ENCODE data around the gene SMCO4. TPM values are rescaled to one million over a fixed set of nuclear protein-coding genes. Genes with fewer than 3 reads are reported as not detected.
"Not testable (repeated sequence)": the region's sequence is repeated elsewhere in the genome, so short reads cannot be mapped to it uniquely, and the experiment has no call there.

The SMCO4 gene
- total RNA-seq, 1 donor from 2014 or later = 29.3 TPM

- H3K79me2 ChIP-seq (ENCODE audit: insufficient read depth, low read length) = no peaks in the 10 kb centered on the region
- FAIRE-seq = no peak
- H3K27ac Mint-ChIP-seq (ENCODE audit: unreplicated experiment) = no peak overlapping the region
- H3K27me3 ChIP-seq (ENCODE audit: insufficient read depth, low read length) = no peaks in the 10 kb centered on the region
- H3K9me3 ChIP-seq (ENCODE audit: insufficient read depth, low read depth, low read length) = no peaks in the 10 kb centered on the region
- H3K36me3 ChIP-seq (ENCODE audit: insufficient read depth, low read length) = no peaks in the 10 kb centered on the region
- no peak overlapping the region for H3K27ac ChIP-seq (ENCODE audit: low read depth, low read length)
- no peaks in the 10 kb centered on the region for H3K4me1 ChIP-seq (ENCODE audit: insufficient read depth, low read length)
- peaks cover 2% of the 10 kb centered on the region for H3K27me3 Mint-ChIP-seq (ENCODE audit: low read depth, unreplicated experiment)
- no peak overlapping the region for H3K9ac ChIP-seq (ENCODE audit: low read length)
- DNase-seq (ENCODE audit: low read depth) = no peak
- H4K20me1 ChIP-seq (ENCODE audit: insufficient read depth, low read length) = no peaks in the 10 kb centered on the region
- H3K4me3 ChIP-seq (ENCODE audit: insufficient read depth, low read depth, low read length) = no peak overlapping the region
- H3K4me2 ChIP-seq (ENCODE audit: low read length) = no peak overlapping the region
- no peaks in the 10 kb centered on the region for H3K9me3 Mint-ChIP-seq (ENCODE audit: unreplicated experiment)
- H3K4me3 Mint-ChIP-seq (ENCODE audit: unreplicated experiment) = no peak overlapping the region
- H2AFZ ChIP-seq (ENCODE audit: low read depth, low read length) = no peak overlapping the region
- H3K36me3 Mint-ChIP-seq (ENCODE audit: low read depth, unreplicated experiment) = no peaks in the 10 kb centered on the region
- TF ChIP-seq CTCF (IDR thresholded peaks at IDR 0.05; ENCODE audit: insufficient read depth, low read depth, low read length) (no peak), EZH2 (IDR thresholded peaks at IDR 0.05; ENCODE audit: insufficient read depth, low read length) (no peak)
- peaks cover 27% of the 10 kb centered on the region for H3K4me1 Mint-ChIP-seq (ENCODE audit: low read depth, unreplicated experiment)
These were observed 46.2 kb upstream of the SMCO4 start for GRCh38 chr11:93589347-93589746.

GRCh38 chr11:93587858-93588581 lies 44.8 kb upstream of the SMCO4 start:
- Histone ChIP-seq H4K20me1 (ENCODE audit: insufficient read depth, low read length) (no peaks in the 10 kb centered on the region), H3K27ac (ENCODE audit: low read depth, low read length) (no peak overlapping the region), H3K79me2 (ENCODE audit: insufficient read depth, low read length) (no peaks in the 10 kb centered on the region), H3K4me3 (ENCODE audit: insufficient read depth, low read depth, low read length) (no peak overlapping the region), H3K4me2 (ENCODE audit: low read length) (no peak overlapping the region), H3K36me3 (ENCODE audit: insufficient read depth, low read length) (no peaks in the 10 kb centered on the region), H3K9me3 (ENCODE audit: insufficient read depth, low read depth, low read length) (no peaks in the 10 kb centered on the region), H3K27me3 (ENCODE audit: insufficient read depth, low read length) (no peaks in the 10 kb centered on the region), H3K4me1 (ENCODE audit: insufficient read depth, low read length) (no peaks in the 10 kb centered on the region), H2AFZ (ENCODE audit: low read depth, low read length) (no peak overlapping the region), H3K9ac (ENCODE audit: low read length) (no peak overlapping the region)
- Mint-ChIP-seq H3K36me3 (ENCODE audit: low read depth, unreplicated experiment) (no peaks in the 10 kb centered on the region), H3K27ac (ENCODE audit: unreplicated experiment) (peak overlapping the region; percentile 2), H3K9me3 (ENCODE audit: unreplicated experiment) (no peaks in the 10 kb centered on the region), H3K27me3 (ENCODE audit: low read depth, unreplicated experiment) (peaks cover 2% of the 10 kb centered on the region), H3K4me1 (ENCODE audit: low read depth, unreplicated experiment) (peaks cover 27% of the 10 kb centered on the region), H3K4me3 (ENCODE audit: unreplicated experiment) (no peak overlapping the region)
- DNase-seq (ENCODE audit: low read depth) (no peak), FAIRE-seq (no peak)
- no peak for TF ChIP-seq CTCF (IDR thresholded peaks at IDR 0.05; ENCODE audit: insufficient read depth, low read depth, low read length)
- TF ChIP-seq EZH2 (IDR thresholded peaks at IDR 0.05; ENCODE audit: insufficient read depth, low read length) = no peak

GRCh38 chr11:93587425-93587824 lies 44.2 kb upstream of the SMCO4 start:
- not testable (repeated sequence) for H3K4me1 ChIP-seq (ENCODE audit: insufficient read depth, low read length); H3K36me3 Mint-ChIP-seq (ENCODE audit: low read depth, unreplicated experiment); H3K79me2 ChIP-seq (ENCODE audit: insufficient read depth, low read length); DNase-seq (ENCODE audit: low read depth); H4K20me1 ChIP-seq (ENCODE audit: insufficient read depth, low read length); H3K9ac ChIP-seq (ENCODE audit: low read length); H2AFZ ChIP-seq (ENCODE audit: low read depth, low read length); H3K4me3 Mint-ChIP-seq (ENCODE audit: unreplicated experiment); H3K4me2 ChIP-seq (ENCODE audit: low read length); FAIRE-seq; H3K27ac Mint-ChIP-seq (ENCODE audit: unreplicated experiment); H3K4me3 ChIP-seq (ENCODE audit: insufficient read depth, low read depth, low read length); H3K27me3 Mint-ChIP-seq (ENCODE audit: low read depth, unreplicated experiment); H3K27ac ChIP-seq (ENCODE audit: low read depth, low read length); H3K36me3 ChIP-seq (ENCODE audit: insufficient read depth, low read length); H3K9me3 Mint-ChIP-seq (ENCODE audit: unreplicated experiment); H3K9me3 ChIP-seq (ENCODE audit: insufficient read depth, low read depth, low read length); H3K27me3 ChIP-seq (ENCODE audit: insufficient read depth, low read length)
- peaks cover 27% of the 10 kb centered on the region for H3K4me1 Mint-ChIP-seq (ENCODE audit: low read depth, unreplicated experiment)
